GM18907 (cell line): Measurements from ENCODE around the gene CCL24.
"Not testable (repeated sequence)": the region's sequence is repeated elsewhere in the genome, so short reads cannot be mapped to it uniquely, and the experiment has no call there.

ENCODE experiments used
- ATAC-seq: cut with Tn5 transposase; IDR thresholded peaks from one replicate; pipeline ENCODE4 v1.9.1; 2021; ENCODE audit warnings: mild to moderate bottlenecking, moderate library complexity; ENCODE audit not compliant: unreplicated experiment

Gene CCL24

GRCh38 chr7:75788154-75788847 lies 25.3 kb downstream of the CCL24 start:
- ATAC-seq: not testable (repeated sequence)

- ATAC-seq: not testable (repeated sequence)
These were observed 30.5 kb downstream of the CCL24 start for GRCh38 chr7:75783058-75783457.

GRCh38 chr7:75780647-75781273 lies 32.8 kb downstream of the CCL24 start:
- not testable (repeated sequence) for ATAC-seq

GRCh38 chr7:75779516-75779915 lies 34.1 kb downstream of the CCL24 start:
- ATAC-seq: not testable (repeated sequence)

GRCh38 chr7:75779035-75779434 lies 34.6 kb downstream of the CCL24 start:
- ATAC-seq: not testable (repeated sequence)

GRCh38 chr7:75776295-75776971 lies 37.2 kb downstream of the CCL24 start:
- no peak for ATAC-seq

- not testable (repeated sequence) for ATAC-seq
These were observed 39.6 kb downstream of the CCL24 start for GRCh38 chr7:75773958-75774357.

GRCh38 chr7:75772081-75773077 lies 41.2 kb downstream of the CCL24 start, which contains the start of gene CCL26:
Gene CCL26 (minus strand): TSS chr7:75772211. CDS start chr7:75772176, 35 bp downstream.
- no peak for ATAC-seq

- no peak for ATAC-seq
These were observed 42.4 kb downstream of the CCL24 start for GRCh38 chr7:75771224-75771623.

GRCh38 chr7:75762350-75762917 lies 51.2 kb downstream of the CCL24 start:
- no peak for ATAC-seq

- not testable (repeated sequence) for ATAC-seq
These were observed 51.8 kb downstream of the CCL24 start for GRCh38 chr7:75761801-75762200.
